Measurements from ENCODE around the gene IL6. TPM values are rescaled to one million over a fixed set of nuclear protein-coding genes. Genes with fewer than 3 reads are reported as not detected.

The IL6 gene
- polyA plus RNA-seq, 2 of the 4 experiments (the other 2 are of a cell fraction) = 1.3 to 2.9 TPM

DNA sequence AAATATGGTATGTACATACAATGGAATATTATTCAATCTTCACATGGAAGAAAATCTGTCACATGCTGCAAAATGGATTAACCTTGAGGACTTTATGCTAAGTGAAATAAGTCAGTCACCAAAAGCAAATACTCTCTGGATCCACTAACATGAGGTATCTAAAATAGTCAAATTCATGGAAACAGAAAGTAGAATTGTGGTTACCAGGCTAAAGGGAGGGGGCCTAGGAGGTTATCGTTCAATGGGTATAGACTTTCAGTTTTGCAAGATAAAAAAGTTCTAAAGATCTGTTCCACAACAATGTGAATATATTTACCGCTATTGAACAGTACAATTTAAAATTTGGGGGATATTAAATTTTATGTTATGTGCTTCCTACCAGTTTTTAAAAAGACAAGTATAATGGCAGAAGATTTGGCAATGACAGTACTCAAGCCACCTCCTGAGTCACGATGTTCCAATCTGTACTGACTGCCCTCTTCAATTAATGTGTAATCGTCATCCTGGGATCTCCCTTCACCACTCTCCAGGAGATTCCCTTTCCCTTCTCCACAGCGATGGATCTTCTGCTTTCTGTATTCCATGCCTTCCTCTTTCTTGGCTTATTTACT lies 32.3 kb upstream of the IL6 start:
- no peak overlapping the region for H3K27ac ChIP-seq
- H3K4me3 ChIP-seq = no peak overlapping the region
- TF ChIP-seq KDM5A (IDR thresholded peaks at IDR 0.05) (no peak), HOXB13 (CRISPR knock-in tag; IDR thresholded peaks at IDR 0.05; ENCODE audit: low read depth) (no peak), RFX5 (IDR thresholded peaks at IDR 0.05) (no peak), TP53 (CRISPR knock-in tag; IDR thresholded peaks at IDR 0.05) (no peak), FOSL2 (IDR thresholded peaks at IDR 0.05) (no peak), FOSL2 (CRISPR knock-in tag; IDR thresholded peaks at IDR 0.05) (no peak), RCOR1 (IDR thresholded peaks at IDR 0.05; ENCODE audit: low read depth, low read length) (no peak), ZC3H11A (IDR thresholded peaks at IDR 0.05) (no peak), MYC (IDR thresholded peaks at IDR 0.05; ENCODE audit: borderline replicate concordance, low read length) (no peak), ZFP36 (IDR thresholded peaks at IDR 0.05; ENCODE audit: borderline replicate concordance, partially characterized antibody) (no peak), POLR2A (IDR thresholded peaks at IDR 0.05; ENCODE audit: low read length) (no peak), EHF (CRISPR knock-in tag; IDR thresholded peaks at IDR 0.05) (no peak), BHLHE40 (IDR thresholded peaks at IDR 0.05; ENCODE audit: low read depth, low read length) (no peak), CEBPB (IDR thresholded peaks at IDR 0.05) (no peak), HEYL (CRISPR knock-in tag; IDR thresholded peaks at IDR 0.05) (no peak), HOXA7 (CRISPR knock-in tag; IDR thresholded peaks at IDR 0.05) (no peak), RARB (CRISPR knock-in tag; IDR thresholded peaks at IDR 0.05) (no peak), FOXS1 (CRISPR knock-in tag; IDR thresholded peaks at IDR 0.05) (no peak)
- TF ChIP-seq, protein P1, sequence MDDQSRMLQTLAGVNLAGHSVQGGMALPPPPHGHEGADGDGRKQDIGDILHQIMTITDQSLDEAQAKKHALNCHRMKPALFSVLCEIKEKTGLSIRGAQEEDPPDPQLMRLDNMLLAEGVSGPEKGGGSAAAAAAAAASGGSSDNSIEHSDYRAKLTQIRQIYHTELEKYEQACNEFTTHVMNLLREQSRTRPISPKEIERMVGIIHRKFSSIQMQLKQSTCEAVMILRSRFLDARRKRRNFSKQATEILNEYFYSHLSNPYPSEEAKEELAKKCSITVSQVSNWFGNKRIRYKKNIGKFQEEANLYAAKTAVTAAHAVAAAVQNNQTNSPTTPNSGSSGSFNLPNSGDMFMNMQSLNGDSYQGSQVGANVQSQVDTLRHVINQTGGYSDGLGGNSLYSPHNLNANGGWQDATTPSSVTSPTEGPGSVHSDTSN (IDR thresholded peaks at IDR 0.05) = no peak
- TF ChIP-seq, protein P2, sequence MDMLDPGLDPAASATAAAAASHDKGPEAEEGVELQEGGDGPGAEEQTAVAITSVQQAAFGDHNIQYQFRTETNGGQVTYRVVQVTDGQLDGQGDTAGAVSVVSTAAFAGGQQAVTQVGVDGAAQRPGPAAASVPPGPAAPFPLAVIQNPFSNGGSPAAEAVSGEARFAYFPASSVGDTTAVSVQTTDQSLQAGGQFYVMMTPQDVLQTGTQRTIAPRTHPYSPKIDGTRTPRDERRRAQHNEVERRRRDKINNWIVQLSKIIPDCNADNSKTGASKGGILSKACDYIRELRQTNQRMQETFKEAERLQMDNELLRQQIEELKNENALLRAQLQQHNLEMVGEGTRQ (IDR thresholded peaks at IDR 0.05) = no peak
- POLR2A ChIA-PET = no interaction called here
- CTCF ChIA-PET = interaction anchor here (1.8 kb wide), 1 partner anchor 33 kb away, joined by 7 read pairs; the partner anchor contains the start of gene IL6
- ATAC-seq (no peak), DNase-seq (ENCODE audit: low read depth in 1 of 2, low spot score in 1 of 2) (no peak), FAIRE-seq (no peak)
- H3K4me1 ChIP-seq = no peaks in the 10 kb centered on the region
- 51% methylated on average over 5 of the region's 5 CpGs for WGBS (ENCODE audit: missing lambda C conversion rate)
- no peaks in the 10 kb centered on the region for H3K9me3 ChIP-seq
- no peak overlapping the region for H3K4me2 ChIP-seq

DNA sequence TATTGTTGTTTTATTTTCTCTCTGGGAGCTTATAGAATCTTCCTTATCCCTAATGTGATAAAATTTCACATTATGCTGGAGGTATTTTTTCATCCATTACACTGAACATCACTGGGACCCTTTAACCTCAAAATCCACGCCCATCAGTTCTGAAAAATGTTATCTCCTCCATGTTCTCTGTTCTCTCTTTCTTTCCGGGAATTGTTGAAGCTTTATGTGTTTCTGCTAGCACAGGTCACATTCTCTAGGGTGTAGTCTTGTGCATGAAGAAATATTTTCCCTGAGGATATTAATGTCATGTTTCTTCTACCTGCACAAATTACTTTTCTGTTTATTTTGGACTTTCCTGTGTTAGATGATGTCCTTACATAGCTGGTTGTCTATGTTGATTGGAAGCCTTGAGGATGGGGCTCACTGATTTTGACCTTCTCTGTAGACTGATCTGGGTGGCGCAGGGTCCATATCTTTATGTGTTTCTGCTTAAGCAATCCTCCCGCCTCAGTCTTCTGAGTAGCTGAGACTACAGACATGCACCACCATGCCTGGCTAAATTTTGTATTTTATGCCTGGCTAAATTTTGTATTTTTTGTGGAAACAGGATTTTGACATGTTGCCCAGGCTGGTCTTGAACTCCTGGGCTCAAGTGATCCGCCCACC lies 31.4 kb upstream of the IL6 start:
- ChIA-PET POLR2A (no interaction called here), CTCF (interaction anchor here (0.6 to 1.8 kb wide), 3 partner anchors 32 to 125 kb away, joined by 4 to 7 read pairs (median 4); partner anchors contain the start of gene IL6)
- no peaks in the 10 kb centered on the region for H3K9me3 ChIP-seq
- no peaks in the 10 kb centered on the region for H3K4me1 ChIP-seq
- FAIRE-seq = no peak
- WGBS (ENCODE audit: missing lambda C conversion rate) = 77% methylated on average over 5 of the region's 5 CpGs
- DNase-seq (ENCODE audit: low read depth in 1 of 2, low spot score in 1 of 2) = no peak
- no peak for ATAC-seq
- no peak overlapping the region for H3K27ac ChIP-seq
- H3K4me2 ChIP-seq = no peak overlapping the region
- no peak overlapping the region for H3K4me3 ChIP-seq
- TF ChIP-seq HOXB5 (CRISPR knock-in tag; IDR thresholded peaks at IDR 0.05) = no peak
- TF ChIP-seq JUNB (IDR thresholded peaks at IDR 0.05) = no peak
- no peak for TF ChIP-seq MAZ (IDR thresholded peaks at IDR 0.05; ENCODE audit: borderline replicate concordance, low read depth, low read length)
- TF ChIP-seq EHMT2 (IDR thresholded peaks at IDR 0.05; ENCODE audit: low read depth) = no peak
- no peak for TF ChIP-seq BHLHE40 (IDR thresholded peaks at IDR 0.05; ENCODE audit: low read depth, low read length)
- TF ChIP-seq FOSL2 (IDR thresholded peaks at IDR 0.05) = no peak
- no peak for TF ChIP-seq FOSL2 (CRISPR knock-in tag; IDR thresholded peaks at IDR 0.05)
- TF ChIP-seq EP300 (IDR thresholded peaks at IDR 0.05) = no peak
- TF ChIP-seq MYC (IDR thresholded peaks at IDR 0.05; ENCODE audit: borderline replicate concordance, low read length) = no peak
- TF ChIP-seq, protein P2 (IDR thresholded peaks at IDR 0.05) = no peak
- no peak for TF ChIP-seq KDM5A (IDR thresholded peaks at IDR 0.05)
- TF ChIP-seq, protein P3, sequence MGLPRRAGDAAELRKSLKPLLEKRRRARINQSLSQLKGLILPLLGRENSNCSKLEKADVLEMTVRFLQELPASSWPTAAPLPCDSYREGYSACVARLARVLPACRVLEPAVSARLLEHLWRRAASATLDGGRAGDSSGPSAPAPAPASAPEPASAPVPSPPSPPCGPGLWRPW (IDR thresholded peaks at IDR 0.05) = no peak
- TF ChIP-seq KDM1A (IDR thresholded peaks at IDR 0.05; ENCODE audit: low read depth) = no peak
- TF ChIP-seq, protein P4, sequence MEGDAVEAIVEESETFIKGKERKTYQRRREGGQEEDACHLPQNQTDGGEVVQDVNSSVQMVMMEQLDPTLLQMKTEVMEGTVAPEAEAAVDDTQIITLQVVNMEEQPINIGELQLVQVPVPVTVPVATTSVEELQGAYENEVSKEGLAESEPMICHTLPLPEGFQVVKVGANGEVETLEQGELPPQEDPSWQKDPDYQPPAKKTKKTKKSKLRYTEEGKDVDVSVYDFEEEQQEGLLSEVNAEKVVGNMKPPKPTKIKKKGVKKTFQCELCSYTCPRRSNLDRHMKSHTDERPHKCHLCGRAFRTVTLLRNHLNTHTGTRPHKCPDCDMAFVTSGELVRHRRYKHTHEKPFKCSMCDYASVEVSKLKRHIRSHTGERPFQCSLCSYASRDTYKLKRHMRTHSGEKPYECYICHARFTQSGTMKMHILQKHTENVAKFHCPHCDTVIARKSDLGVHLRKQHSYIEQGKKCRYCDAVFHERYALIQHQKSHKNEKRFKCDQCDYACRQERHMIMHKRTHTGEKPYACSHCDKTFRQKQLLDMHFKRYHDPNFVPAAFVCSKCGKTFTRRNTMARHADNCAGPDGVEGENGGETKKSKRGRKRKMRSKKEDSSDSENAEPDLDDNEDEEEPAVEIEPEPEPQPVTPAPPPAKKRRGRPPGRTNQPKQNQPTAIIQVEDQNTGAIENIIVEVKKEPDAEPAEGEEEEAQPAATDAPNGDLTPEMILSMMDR (IDR thresholded peaks at IDR 0.05) = no peak
- TF ChIP-seq, protein P5, sequence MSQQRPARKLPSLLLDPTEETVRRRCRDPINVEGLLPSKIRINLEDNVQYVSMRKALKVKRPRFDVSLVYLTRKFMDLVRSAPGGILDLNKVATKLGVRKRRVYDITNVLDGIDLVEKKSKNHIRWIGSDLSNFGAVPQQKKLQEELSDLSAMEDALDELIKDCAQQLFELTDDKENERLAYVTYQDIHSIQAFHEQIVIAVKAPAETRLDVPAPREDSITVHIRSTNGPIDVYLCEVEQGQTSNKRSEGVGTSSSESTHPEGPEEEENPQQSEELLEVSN (IDR thresholded peaks at IDR 0.05; ENCODE audit: borderline replicate concordance, low read depth) = no peak
- TF ChIP-seq, protein P6, sequence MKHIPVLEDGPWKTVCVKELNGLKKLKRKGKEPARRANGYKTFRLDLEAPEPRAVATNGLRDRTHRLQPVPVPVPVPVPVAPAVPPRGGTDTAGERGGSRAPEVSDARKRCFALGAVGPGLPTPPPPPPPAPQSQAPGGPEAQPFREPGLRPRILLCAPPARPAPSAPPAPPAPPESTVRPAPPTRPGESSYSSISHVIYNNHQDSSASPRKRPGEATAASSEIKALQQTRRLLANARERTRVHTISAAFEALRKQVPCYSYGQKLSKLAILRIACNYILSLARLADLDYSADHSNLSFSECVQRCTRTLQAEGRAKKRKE (CRISPR knock-in tag; IDR thresholded peaks at IDR 0.05; ENCODE audit: low read depth) = no peak
- TF ChIP-seq RFX5 (IDR thresholded peaks at IDR 0.05) = no peak
- TF ChIP-seq ESRRA (IDR thresholded peaks at IDR 0.05; ENCODE audit: borderline replicate concordance, low read length) = no peak
- no peak for TF ChIP-seq SREBF2 (IDR thresholded peaks at IDR 0.05)

All from A549 (cell line).